Activated CD8-positive, alpha-beta memory T cell treated with anti-CD3 and anti-CD28 coated beads, Interleukin-2, amount 10 ng/mL, durations not matched to agents 7 days and 5 days (primary cell): Measurements from ENCODE around the gene PCDH9. TPM values are rescaled to one million over a fixed set of nuclear protein-coding genes. Genes with fewer than 3 reads are reported as not detected.

ENCODE experiments used
- ATAC-seq: fragments of 150-1000 bp; cut with Tn5 transposase; one replicate; pipeline ENCODE4 v1.10.0; 2021; ENCODE audit warnings: moderate library complexity
- CTCF ChIA-PET: fragments of 350-600 bp; sonication (Branson Sonifier 250); formaldehyde crosslinking; loops from one replicate; lab custom pipeline; 2021; ENCODE audit warnings: antibody characterized with exemption; lab: Charles Lee
- DNase-seq: peaks from one replicate; pipeline ENCODE4 v3.0.0-alpha.2; 2020
- H3K27ac Mint-ChIP-seq: one replicate; pipeline ENCODE4 v1.8.0; 2021; ENCODE audit warnings: mild to moderate bottlenecking, mixed read lengths
- H3K27me3 Mint-ChIP-seq: one replicate; pipeline ENCODE4 v1.8.0; 2021; ENCODE audit warnings: mixed read lengths
- H3K36me3 Mint-ChIP-seq: one replicate; pipeline ENCODE4 v1.8.0; 2021; ENCODE audit warnings: mild to moderate bottlenecking, mixed read lengths
- H3K4me1 Mint-ChIP-seq: one replicate; pipeline ENCODE4 v1.8.0; 2021; ENCODE audit warnings: mixed read lengths
- H3K4me3 Mint-ChIP-seq: one replicate; pipeline ENCODE4 v1.8.0; 2021; ENCODE audit warnings: mild to moderate bottlenecking, moderate library complexity, mixed read lengths
- H3K9me3 Mint-ChIP-seq: one replicate; pipeline ENCODE4 v1.8.0; 2022; ENCODE audit warnings: low read depth, mixed read lengths
- total RNA-seq, 2 experiments: library from RNA; stranded (reverse); gene quantifications; one replicate each; pipeline ENCODE4 v1.2.3, GENCODE V29; 2021

Gene PCDH9
- total RNA-seq, 2 experiments from 2014 or later: 0.14 to 0.15 TPM

GRCh38 chr13:67216864-67217263, 13.3 kb downstream of the PCDH9 start:
- no peak overlapping the region for H3K27ac Mint-ChIP-seq
- H3K9me3 Mint-ChIP-seq: no peaks in the 10 kb centered on the region
- H3K27me3 Mint-ChIP-seq: no peaks in the 10 kb centered on the region
- DNase-seq (no peak), ATAC-seq (no peak)
- H3K4me1 Mint-ChIP-seq: no peaks in the 10 kb centered on the region
- CTCF ChIA-PET: interaction anchor here (0.6 kb wide), 1 partner anchor 1932 kb away, joined by 3 read pairs; no protein-coding TSS in a partner anchor
- no peak overlapping the region for H3K4me3 Mint-ChIP-seq
- H3K36me3 Mint-ChIP-seq: no peaks in the 10 kb centered on the region

GRCh38 chr13:67210208-67210607, 19.9 kb downstream of the PCDH9 start:
- H3K4me3 Mint-ChIP-seq: no peak overlapping the region
- DNase-seq (no peak), ATAC-seq (no peak)
- no peaks in the 10 kb centered on the region for H3K36me3 Mint-ChIP-seq
- no peaks in the 10 kb centered on the region for H3K4me1 Mint-ChIP-seq
- no peaks in the 10 kb centered on the region for H3K9me3 Mint-ChIP-seq
- no peaks in the 10 kb centered on the region for H3K27me3 Mint-ChIP-seq
- CTCF ChIA-PET: no interaction called here
- no peak overlapping the region for H3K27ac Mint-ChIP-seq

GRCh38 chr13:67208552-67208951, 21.6 kb downstream of the PCDH9 start:
- no peaks in the 10 kb centered on the region for H3K36me3 Mint-ChIP-seq
- H3K4me3 Mint-ChIP-seq: no peak overlapping the region
- H3K9me3 Mint-ChIP-seq: no peaks in the 10 kb centered on the region
- DNase-seq: no peak
- H3K27ac Mint-ChIP-seq: no peak overlapping the region
- H3K27me3 Mint-ChIP-seq: no peaks in the 10 kb centered on the region
- CTCF ChIA-PET: no interaction called here
- no peaks in the 10 kb centered on the region for H3K4me1 Mint-ChIP-seq
- ATAC-seq: no peak

GRCh38 chr13:67204764-67205163, 25.4 kb downstream of the PCDH9 start:
- Mint-ChIP-seq H3K4me3 (no peak overlapping the region), H3K4me1 (no peaks in the 10 kb centered on the region), H3K9me3 (no peaks in the 10 kb centered on the region), H3K36me3 (no peaks in the 10 kb centered on the region), H3K27me3 (no peaks in the 10 kb centered on the region), H3K27ac (no peak overlapping the region)
- ATAC-seq: no peak
- no peak for DNase-seq
- CTCF ChIA-PET: no interaction called here

GRCh38 chr13:67200605-67201004, 29.5 kb downstream of the PCDH9 start:
- CTCF ChIA-PET: no interaction called here
- DNase-seq (no peak), ATAC-seq (no peak)
- no peaks in the 10 kb centered on the region for H3K36me3 Mint-ChIP-seq
- no peak overlapping the region for H3K4me3 Mint-ChIP-seq
- no peak overlapping the region for H3K27ac Mint-ChIP-seq
- no peaks in the 10 kb centered on the region for H3K27me3 Mint-ChIP-seq
- H3K9me3 Mint-ChIP-seq: no peaks in the 10 kb centered on the region
- no peaks in the 10 kb centered on the region for H3K4me1 Mint-ChIP-seq

- ATAC-seq (no peak), DNase-seq (no peak)
- Mint-ChIP-seq H3K4me1 (no peaks in the 10 kb centered on the region), H3K27ac (no peak overlapping the region), H3K4me3 (no peak overlapping the region), H3K27me3 (no peaks in the 10 kb centered on the region), H3K36me3 (no peaks in the 10 kb centered on the region), H3K9me3 (no peaks in the 10 kb centered on the region)
- CTCF ChIA-PET: no interaction called here
These were observed 30.0 kb downstream of the PCDH9 start for GRCh38 chr13:67200183-67200582.

GRCh38 chr13:67197704-67198103, 32.4 kb downstream of the PCDH9 start:
- H3K9me3 Mint-ChIP-seq: no peaks in the 10 kb centered on the region
- no peaks in the 10 kb centered on the region for H3K27me3 Mint-ChIP-seq
- H3K36me3 Mint-ChIP-seq: no peaks in the 10 kb centered on the region
- DNase-seq (no peak), ATAC-seq (no peak)
- H3K4me3 Mint-ChIP-seq: no peak overlapping the region
- no peaks in the 10 kb centered on the region for H3K4me1 Mint-ChIP-seq
- H3K27ac Mint-ChIP-seq: no peak overlapping the region
- CTCF ChIA-PET: no interaction called here

- Mint-ChIP-seq H3K4me3 (no peak overlapping the region), H3K9me3 (no peaks in the 10 kb centered on the region), H3K27me3 (no peaks in the 10 kb centered on the region), H3K4me1 (no peaks in the 10 kb centered on the region), H3K36me3 (no peaks in the 10 kb centered on the region), H3K27ac (no peak overlapping the region)
- DNase-seq (no peak), ATAC-seq (no peak)
- CTCF ChIA-PET: no interaction called here
These were observed 36.2 kb downstream of the PCDH9 start for GRCh38 chr13:67193979-67194378.

GRCh38 chr13:67192751-67193150, 37.4 kb downstream of the PCDH9 start:
- Mint-ChIP-seq H3K36me3 (no peaks in the 10 kb centered on the region), H3K4me1 (no peaks in the 10 kb centered on the region), H3K9me3 (no peaks in the 10 kb centered on the region), H3K27ac (no peak overlapping the region), H3K27me3 (no peaks in the 10 kb centered on the region), H3K4me3 (no peak overlapping the region)
- CTCF ChIA-PET: no interaction called here
- DNase-seq: no peak
- no peak for ATAC-seq

- no peak for ATAC-seq
- Mint-ChIP-seq H3K4me1 (no peaks in the 10 kb centered on the region), H3K9me3 (no peaks in the 10 kb centered on the region), H3K36me3 (no peaks in the 10 kb centered on the region), H3K27me3 (no peaks in the 10 kb centered on the region), H3K27ac (no peak overlapping the region), H3K4me3 (no peak overlapping the region)
- CTCF ChIA-PET: no interaction called here
- DNase-seq: no peak
These were observed 43.1 kb downstream of the PCDH9 start for GRCh38 chr13:67186995-67187569.

- ATAC-seq (no peak), DNase-seq (no peak)
- Mint-ChIP-seq H3K27ac (no peak overlapping the region), H3K36me3 (no peaks in the 10 kb centered on the region), H3K27me3 (no peaks in the 10 kb centered on the region), H3K4me1 (no peaks in the 10 kb centered on the region), H3K9me3 (no peaks in the 10 kb centered on the region), H3K4me3 (no peak overlapping the region)
- CTCF ChIA-PET: no interaction called here
These were observed 45.9 kb downstream of the PCDH9 start for GRCh38 chr13:67184247-67184646.

GRCh38 chr13:67183151-67183550, 47.0 kb downstream of the PCDH9 start:
- no peak overlapping the region for H3K4me3 Mint-ChIP-seq
- H3K4me1 Mint-ChIP-seq: no peaks in the 10 kb centered on the region
- DNase-seq (no peak), ATAC-seq (no peak)
- no peak overlapping the region for H3K27ac Mint-ChIP-seq
- H3K27me3 Mint-ChIP-seq: no peaks in the 10 kb centered on the region
- CTCF ChIA-PET: no interaction called here
- no peaks in the 10 kb centered on the region for H3K9me3 Mint-ChIP-seq
- no peaks in the 10 kb centered on the region for H3K36me3 Mint-ChIP-seq

- no peaks in the 10 kb centered on the region for H3K27me3 Mint-ChIP-seq
- no peak for ATAC-seq
- no peaks in the 10 kb centered on the region for H3K4me1 Mint-ChIP-seq
These were observed 54.2 kb downstream of the PCDH9 start for GRCh38 chr13:67175836-67176459.

GRCh38 chr13:67168384-67168783, 61.8 kb downstream of the PCDH9 start:
- no peak overlapping the region for H3K27ac Mint-ChIP-seq
- CTCF ChIA-PET: no interaction called here
- no peaks in the 10 kb centered on the region for H3K4me1 Mint-ChIP-seq
- H3K9me3 Mint-ChIP-seq: no peaks in the 10 kb centered on the region
- ATAC-seq: no peak
- no peaks in the 10 kb centered on the region for H3K36me3 Mint-ChIP-seq
- H3K27me3 Mint-ChIP-seq: no peaks in the 10 kb centered on the region
- DNase-seq: no peak
- H3K4me3 Mint-ChIP-seq: no peak overlapping the region

More at GRCh38 chr13:67175836-67176459, 54.2 kb downstream of the PCDH9 start:
- H3K27ac Mint-ChIP-seq: no peak overlapping the region
- CTCF ChIA-PET: no interaction called here
- H3K9me3 Mint-ChIP-seq: no peaks in the 10 kb centered on the region
- H3K36me3 Mint-ChIP-seq: no peaks in the 10 kb centered on the region
- no peak for DNase-seq
- no peak overlapping the region for H3K4me3 Mint-ChIP-seq
